SK-N-SH treated with all-trans-retinoic acid at 6 μM for 48 hours (cell line): Measurements from ENCODE around the gene CPT1A.

ENCODE experiments used
- ATAC-seq: fragments of 200-7000 bp; cut with Tn5 transposase; 3 replicates; pipeline ENCODE4 v1.9.1; 2020; ENCODE audit warnings: mild to moderate bottlenecking, moderate library complexity
- ARNTL ChIP-seq: fragments of 450-650 bp; formaldehyde crosslinking; IDR thresholded peaks from 2 replicates; pipeline ENCODE4 v1.5.0; 2020; ENCODE audit warnings: low read depth, mild to moderate bottlenecking, moderate library complexity, borderline replicate concordance
- BACH2 ChIP-seq: fragments of 250-450 bp; sonication (Bioruptor Pico); IDR thresholded peaks from 2 replicates; pipeline ENCODE4 v1.9.0; 2021; ENCODE audit warnings: mild to moderate bottlenecking, borderline replicate concordance
- CREB5 ChIP-seq: fragments of 250-450 bp; sonication (Bioruptor Pico); IDR thresholded peaks from 2 replicates; pipeline ENCODE4 v1.5.1; 2020; ENCODE audit warnings: low read depth, mild to moderate bottlenecking, moderate library complexity
- CSDC2 ChIP-seq: fragments of 250-450 bp; sonication (Bioruptor Pico); IDR thresholded peaks from 2 replicates; pipeline ENCODE4 v1.5.0; 2020; ENCODE audit warnings: mild to moderate bottlenecking, moderate library complexity
- CSRNP3 ChIP-seq: fragments of 250-450 bp; sonication (Bioruptor Pico); IDR thresholded peaks from 2 replicates; pipeline ENCODE4 v1.5.1; 2021; ENCODE audit warnings: mild to moderate bottlenecking, moderate library complexity
- GLIS3 ChIP-seq: fragments of 250-450 bp; sonication (Bioruptor Pico); IDR thresholded peaks from 2 replicates; pipeline ENCODE4 v1.5.0; 2020; ENCODE audit warnings: mild to moderate bottlenecking, moderate library complexity
- ISL1 ChIP-seq: fragments of 250-450 bp; sonication (Bioruptor Pico); IDR thresholded peaks from 2 replicates; pipeline ENCODE4 v2.1.2; 2022; ENCODE audit warnings: mild to moderate bottlenecking, moderate library complexity
- OSR1 ChIP-seq: fragments of 250-450 bp; sonication (Bioruptor Pico); IDR thresholded peaks from 2 replicates; pipeline ENCODE4 v1.8.0; 2022; ENCODE audit warnings: moderate library complexity, mild to moderate bottlenecking, inconsistent platforms
- PATZ1 ChIP-seq: fragments of 250-450 bp; sonication (Bioruptor Pico); IDR thresholded peaks from 2 replicates; pipeline ENCODE4 v1.8.0; 2020; ENCODE audit warnings: mild to moderate bottlenecking, moderate library complexity, borderline replicate concordance
- POU6F1 ChIP-seq: fragments of 250-450 bp; sonication (Bioruptor Pico); IDR thresholded peaks from 2 replicates; pipeline ENCODE4 v1.8.0; 2021; ENCODE audit warnings: low read depth, mild to moderate bottlenecking, moderate library complexity, borderline replicate concordance
- PPARA ChIP-seq: fragments of 250-450 bp; sonication (Bioruptor Pico); IDR thresholded peaks from 2 replicates; pipeline ENCODE4 v1.5.0; 2020; ENCODE audit warnings: mild to moderate bottlenecking, borderline replicate concordance
- RARB ChIP-seq: fragments of 250-450 bp; sonication (Bioruptor Pico); IDR thresholded peaks from 2 replicates; pipeline ENCODE4 v1.8.0; 2021; ENCODE audit warnings: mild to moderate bottlenecking, moderate library complexity
- SNAI2 ChIP-seq: fragments of 250-450 bp; sonication (Bioruptor Pico); IDR thresholded peaks from 2 replicates; pipeline ENCODE4 v1.5.0; 2020; ENCODE audit warnings: mild to moderate bottlenecking, moderate library complexity
- TCF4 ChIP-seq: fragments of 250-450 bp; sonication (Bioruptor Pico); IDR thresholded peaks from 2 replicates; pipeline ENCODE4 v1.8.0; 2021; ENCODE audit warnings: mild to moderate bottlenecking, moderate library complexity, borderline replicate concordance
- TOX ChIP-seq: fragments of 250-450 bp; sonication (Bioruptor Pico); IDR thresholded peaks from 2 replicates; pipeline ENCODE4 v1.8.0; 2021; ENCODE audit warnings: mild to moderate bottlenecking, moderate library complexity, borderline replicate concordance
- TSHZ2 ChIP-seq: fragments of 250-450 bp; sonication (Bioruptor Pico); IDR thresholded peaks from 2 replicates; pipeline ENCODE4 v1.5.0; 2020; ENCODE audit warnings: mild to moderate bottlenecking, moderate library complexity
- ZC3H10 ChIP-seq: fragments of 250-450 bp; sonication (Bioruptor Pico); IDR thresholded peaks from 2 replicates; pipeline ENCODE4 v1.5.1; 2021; ENCODE audit warnings: mild to moderate bottlenecking, moderate library complexity
- ZFP30 ChIP-seq: fragments of 450-650 bp; formaldehyde crosslinking; IDR thresholded peaks from 2 replicates; pipeline ENCODE4 v1.5.0; 2022; ENCODE audit warnings: mild to moderate bottlenecking, moderate library complexity
- ZNF70 ChIP-seq: fragments of 450-650 bp; formaldehyde crosslinking; IDR thresholded peaks from 2 replicates; pipeline ENCODE4 v1.5.0; 2020; ENCODE audit warnings: mild to moderate bottlenecking, moderate library complexity
- ZNF8 ChIP-seq: fragments of 450-650 bp; formaldehyde crosslinking; IDR thresholded peaks from 2 replicates; pipeline ENCODE4 v1.5.0; 2020; ENCODE audit warnings: mild to moderate bottlenecking, moderate library complexity

The CPT1A gene

GRCh38 chr11:68776442-68777235 lies 65.1 kb downstream of the CPT1A start:
- ATAC-seq: no peak
- TF ChIP-seq ARNTL (CRISPR knock-in tag) (no peak), CSDC2 (CRISPR knock-in tag) (no peak), GLIS3 (CRISPR knock-in tag) (no peak), POU6F1 (CRISPR knock-in tag) (no peak), RARB (no peak), CSRNP3 (no peak), ISL1 (CRISPR knock-in tag) (no peak), PPARA (CRISPR knock-in tag) (no peak)

- TF ChIP-seq TOX (CRISPR knock-in tag): no peak
- no peak for TF ChIP-seq RARB
- no peak for TF ChIP-seq PPARA (CRISPR knock-in tag)
- no peak for TF ChIP-seq ZC3H10
- no peak for TF ChIP-seq ZFP30 (CRISPR knock-in tag)
- no peak for TF ChIP-seq BACH2 (CRISPR knock-in tag)
- no peak for TF ChIP-seq TSHZ2
- no peak for TF ChIP-seq OSR1
- TF ChIP-seq PATZ1: no peak
- no peak for TF ChIP-seq POU6F1 (CRISPR knock-in tag)
- TF ChIP-seq SNAI2 (CRISPR knock-in tag): no peak
- no peak for TF ChIP-seq TCF4 (CRISPR knock-in tag)
- TF ChIP-seq CREB5 (CRISPR knock-in tag): no peak
- TF ChIP-seq CSRNP3: no peak
- no peak for TF ChIP-seq ZNF70 (CRISPR knock-in tag)
- TF ChIP-seq ZNF8 (CRISPR knock-in tag): no peak
- no peak for ATAC-seq
Observed at GRCh38 chr11:68775951-68776388, 65.7 kb downstream of the CPT1A start.
